ENCODE data around the gene SPEG. TPM values are rescaled to one million over a fixed set of nuclear protein-coding genes. Genes with fewer than 3 reads are reported as not detected.

The SPEG gene
- total and polyA plus RNA-seq, 2 experiments from 2014 or later: 12.6 to 32.4 TPM

DNA sequence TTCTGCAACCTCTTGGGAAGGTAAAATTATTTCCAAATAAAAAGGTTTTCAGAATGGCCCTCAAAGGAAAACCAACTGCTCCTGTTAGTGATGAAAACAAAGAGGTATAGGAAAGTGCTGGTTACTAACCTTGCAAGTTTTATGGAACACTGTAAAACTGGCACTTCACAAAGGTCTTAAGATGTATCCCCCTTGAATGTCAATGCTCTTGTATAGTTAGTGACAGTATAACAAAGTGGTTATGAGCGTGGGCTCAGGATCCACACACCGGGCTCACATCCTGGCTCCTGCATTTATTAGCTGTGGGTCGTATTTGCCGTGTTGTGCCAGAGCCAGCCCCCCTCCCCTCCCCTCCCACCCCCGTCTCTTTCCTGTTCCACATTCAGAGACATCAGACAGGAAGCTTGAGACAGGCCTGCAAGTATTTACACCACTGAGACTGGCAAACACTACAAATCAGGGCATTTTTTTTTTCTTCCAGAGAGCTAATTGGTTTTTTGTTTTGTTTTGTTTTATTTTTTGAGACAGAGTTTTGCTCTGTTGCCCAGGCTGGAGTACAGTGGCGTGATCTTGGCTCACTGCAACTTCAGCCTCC, 37.7 kb upstream of the SPEG start (continued):
- TF ChIP-seq, protein P1, sequence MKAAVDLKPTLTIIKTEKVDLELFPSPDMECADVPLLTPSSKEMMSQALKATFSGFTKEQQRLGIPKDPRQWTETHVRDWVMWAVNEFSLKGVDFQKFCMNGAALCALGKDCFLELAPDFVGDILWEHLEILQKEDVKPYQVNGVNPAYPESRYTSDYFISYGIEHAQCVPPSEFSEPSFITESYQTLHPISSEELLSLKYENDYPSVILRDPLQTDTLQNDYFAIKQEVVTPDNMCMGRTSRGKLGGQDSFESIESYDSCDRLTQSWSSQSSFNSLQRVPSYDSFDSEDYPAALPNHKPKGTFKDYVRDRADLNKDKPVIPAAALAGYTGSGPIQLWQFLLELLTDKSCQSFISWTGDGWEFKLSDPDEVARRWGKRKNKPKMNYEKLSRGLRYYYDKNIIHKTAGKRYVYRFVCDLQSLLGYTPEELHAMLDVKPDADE (IDR thresholded peaks at IDR 0.05): no peak

DNA sequence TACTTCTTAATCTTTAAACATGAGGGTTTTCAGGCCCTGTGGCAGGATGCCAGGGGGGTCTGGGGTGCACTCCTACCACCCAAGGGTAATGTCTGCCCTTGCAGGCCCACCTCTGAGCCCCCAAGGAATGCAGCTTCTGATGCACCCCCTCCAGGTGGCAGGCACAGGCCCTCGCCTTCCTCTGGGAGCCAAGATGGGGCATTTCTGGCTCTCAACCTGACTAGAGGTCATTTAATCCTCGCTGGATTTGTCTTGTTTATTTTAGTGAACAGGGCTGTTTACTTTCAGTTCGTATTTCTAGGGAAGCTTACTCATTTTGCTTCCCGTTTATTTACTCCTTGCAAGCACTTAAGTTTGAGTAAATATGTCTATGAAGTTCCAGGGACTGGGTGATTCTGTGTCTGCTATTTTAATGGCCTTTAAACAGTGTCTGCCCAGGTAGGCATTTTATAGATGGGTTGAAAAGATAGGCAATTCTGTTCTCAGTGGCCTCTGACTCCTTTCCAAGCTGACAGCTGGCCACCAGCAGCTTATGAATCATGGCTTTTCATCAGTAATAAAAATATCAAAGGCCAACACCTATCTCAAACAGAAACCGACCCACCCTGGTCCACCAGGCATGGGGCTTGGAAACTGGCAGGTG, 35.8 kb upstream of the SPEG start:
- Mint-ChIP-seq H3K4me3 (no peak overlapping the region), H3K9me3 (no peaks in the 10 kb centered on the region; the same call in 2 of the 3 replicates), H3K27ac (no peak overlapping the region), H3K36me3 (ENCODE audit: low read depth) (no peaks in the 10 kb centered on the region), H3K4me1 (peaks cover 32% of the 10 kb centered on the region), H3K27me3 (ENCODE audit: insufficient read depth, low read depth, poor library complexity) (peaks cover 8% of the 10 kb centered on the region)
- Histone ChIP-seq H3K4me2 (no peak overlapping the region), H3K27me3 (ENCODE audit: insufficient read depth) (no peaks in the 10 kb centered on the region), H3F3A (replicated peaks; ENCODE audit: low read depth) (no peaks in the 10 kb centered on the region), H3K36me3 (ENCODE audit: insufficient read depth) (no peaks in the 10 kb centered on the region), H3K4me3 (no peak overlapping the region), H3K27ac (ENCODE audit: low read depth) (no peak overlapping the region), H3K4me1 (ENCODE audit: insufficient read depth) (peaks cover 10% of the 10 kb centered on the region; the same call in 1 of the 2 replicates), H4K20me1 (replicated peaks; ENCODE audit: insufficient read depth) (no peaks in the 10 kb centered on the region), H2AFZ (no peak overlapping the region), H3K9me2 (ENCODE audit: insufficient read depth) (no peaks in the 10 kb centered on the region), H3K79me2 (replicated peaks; ENCODE audit: insufficient read depth) (no peaks in the 10 kb centered on the region)
- TF ChIP-seq CTCF (conservative IDR thresholded peaks at IDR 0.05; ENCODE audit: low read depth in 2 of 2): no peak
- no peak for TF ChIP-seq EZH2phosphoT487 (IDR thresholded peaks at IDR 0.05; ENCODE audit: unreplicated experiment)
- TF ChIP-seq, protein P1 (IDR thresholded peaks at IDR 0.05): no peak
- no peak for TF ChIP-seq STAT1 (IDR thresholded peaks at IDR 0.05; ENCODE audit: unreplicated experiment)
- no peak for TF ChIP-seq NANOG (IDR thresholded peaks at IDR 0.05; ENCODE audit: borderline replicate concordance)
- DNase-seq (ENCODE audit: low spot score): no peak
- ATAC-seq: no peak

GRCh38 chr2:219399716-219400478, 34.7 kb upstream of the SPEG start:
- Histone ChIP-seq H2AFZ (no peak overlapping the region; the same call in 1 of the 2 replicates), H3K79me2 (replicated peaks; ENCODE audit: insufficient read depth) (no peaks in the 10 kb centered on the region), H3K4me2 (no peak overlapping the region), H3K4me1 (ENCODE audit: insufficient read depth) (peaks cover 17% of the 10 kb centered on the region), H3K27me3 (ENCODE audit: insufficient read depth) (no peaks in the 10 kb centered on the region), H3K27ac (ENCODE audit: low read depth) (no peak overlapping the region), H3K4me3 (no peak overlapping the region), H4K20me1 (replicated peaks; ENCODE audit: insufficient read depth) (no peaks in the 10 kb centered on the region), H3K9me2 (ENCODE audit: insufficient read depth) (no peaks in the 10 kb centered on the region), H3F3A (replicated peaks; ENCODE audit: low read depth) (no peaks in the 10 kb centered on the region), H3K36me3 (ENCODE audit: insufficient read depth) (no peaks in the 10 kb centered on the region)
- no peaks in the 10 kb centered on the region for H3K9me3 Mint-ChIP-seq
- H3K4me1 Mint-ChIP-seq: peaks cover 38% of the 10 kb centered on the region
- H3K36me3 Mint-ChIP-seq (ENCODE audit: low read depth): no peaks in the 10 kb centered on the region
- no peak overlapping the region for H3K27ac Mint-ChIP-seq
- ATAC-seq (no peak), DNase-seq (ENCODE audit: low spot score) (no peak)
- H3K4me3 Mint-ChIP-seq: no peak overlapping the region
- H3K27me3 Mint-ChIP-seq (ENCODE audit: insufficient read depth, low read depth, poor library complexity): peaks cover 13% of the 10 kb centered on the region
- TF ChIP-seq NANOG (IDR thresholded peaks at IDR 0.05; ENCODE audit: borderline replicate concordance) (no peak), ZNF462 (CRISPR knock-in tag; IDR thresholded peaks at IDR 0.05) (no peak), POLR2AphosphoS5 (IDR thresholded peaks at IDR 0.05; ENCODE audit: low read depth) (no peak)

All from GM23338 (cell line).